Endodermal cell (in vitro differentiated cells): ENCODE measurements around the gene PTPRN2. TPM values are rescaled to one million over a fixed set of nuclear protein-coding genes. Genes with fewer than 3 reads are reported as not detected.
A peak's percentile ranks its signal among the peaks of the same experiment; 100 is the strongest.

Source experiments
- DNase-seq: peaks from one replicate; pipeline ENCODE4 v3.0.0-alpha.2; 2017
- H3K27ac ChIP-seq: 2 replicates; pipeline ENCODE4 v1.5.1; 2013; ENCODE audit warnings: mild to moderate bottlenecking, low read depth, low read length, moderate library complexity
- H3K27me3 ChIP-seq: 2 replicates; pipeline ENCODE4 v1.6.1; 2013; ENCODE audit warnings: mild to moderate bottlenecking, low read length, moderate library complexity; ENCODE audit not compliant: insufficient read depth, control insufficient read depth, poor library complexity, severe bottlenecking
- H3K36me3 ChIP-seq: 2 replicates; pipeline ENCODE4 v1.7.0; 2013; ENCODE audit warnings: mild to moderate bottlenecking, low read length, moderate library complexity; ENCODE audit not compliant: control insufficient read depth, insufficient read depth
- H3K4me1 ChIP-seq: one replicate; pipeline ENCODE4 v1.7.0; 2013; ENCODE audit warnings: low read length; ENCODE audit not compliant: control insufficient read depth, insufficient read depth
- H3K4me3 ChIP-seq: 2 replicates; pipeline ENCODE4 v1.5.1; 2013; ENCODE audit warnings: mild to moderate bottlenecking, low read length, moderate library complexity
- H3K9ac ChIP-seq: 2 replicates; pipeline ENCODE4 v1.6.1; 2013; ENCODE audit warnings: mild to moderate bottlenecking, low read length, moderate library complexity; ENCODE audit not compliant: poor library complexity, severe bottlenecking; ENCODE audit errors: extremely low read depth
- H3K9me3 ChIP-seq: 2 replicates; pipeline ENCODE4 v1.6.1; 2013; ENCODE audit warnings: mild to moderate bottlenecking, low read length, moderate library complexity; ENCODE audit not compliant: control insufficient read depth
- H3K27ac Mint-ChIP-seq: 2 replicates; pipeline ENCODE4 v1.8.0; 2020; ENCODE audit warnings: mixed read lengths
- H3K27me3 Mint-ChIP-seq: 2 replicates; pipeline ENCODE4 v1.8.0; 2021; ENCODE audit warnings: mild to moderate bottlenecking, mixed read lengths; ENCODE audit not compliant: insufficient read depth
- H3K36me3 Mint-ChIP-seq: 2 replicates; pipeline ENCODE4 v1.8.0; 2020; ENCODE audit warnings: low read depth, mixed read lengths
- H3K4me1 Mint-ChIP-seq: 2 replicates; pipeline ENCODE4 v1.8.0; 2020; ENCODE audit warnings: mixed read lengths
- H3K4me3 Mint-ChIP-seq: 2 replicates; pipeline ENCODE4 v1.8.0; 2020; ENCODE audit warnings: mild to moderate bottlenecking, moderate library complexity, mixed read lengths
- H3K9me3 Mint-ChIP-seq: 2 replicates; pipeline ENCODE4 v1.8.0; 2020; ENCODE audit warnings: mild to moderate bottlenecking, mixed read lengths
- CTCF ChIP-seq: fragments of 200-600 bp; sonication (generic); conservative IDR thresholded peaks from 2 replicates; pipeline ENCODE4 v1.5.0; 2021; ENCODE audit warnings: antibody characterized with exemption, mild to moderate bottlenecking
- WGBS, 2 experiments: methylation state at CpG; one replicate each; pipeline versions ENCODE4 v1.1.5 to v1.1.7; 2013; ENCODE audit warnings: missing lambda C conversion rate in 2 of 2, mixed read lengths in 1 of 2; ENCODE audit not compliant: insufficient coverage in 1 of 2, insufficient read length in 1 of 2; 5-methylcytosine and 5-hydroxymethylcytosine counted together
- total RNA-seq, 2 donors: library from RNA; stranded (reverse); fragmentation: NEBNext Ultra II Directional in 1 of 2; extraction: Animal tissue kit (Norgen Biotek cat#: 25700) in 1 of 2; gene quantifications; 2 replicates in 1 of 2; 3 replicates in 1 of 2; pipeline ENCODE4 v1.2.1, GENCODE V29; 2021

PTPRN2 gene
- total RNA-seq, 2 donors from 2014 or later, result 0.69 to 1.2 TPM

GRCh38 chr7:158260567-158261361 is 326.9 kb downstream of the PTPRN2 start:
- H3K4me1 ChIP-seq, result no peaks in the 10 kb centered on the region
- no peaks in the 10 kb centered on the region for H3K27me3 ChIP-seq
- no peak overlapping the region for H3K27ac Mint-ChIP-seq
- TF ChIP-seq CTCF, result no peak
- no peak overlapping the region for H3K27ac ChIP-seq
- 85 to 93% methylated on average over 9 to 20 of the region's 20 CpGs for WGBS, 2 experiments
- no peaks in the 10 kb centered on the region for H3K4me1 Mint-ChIP-seq
- H3K9me3 Mint-ChIP-seq, result no peaks in the 10 kb centered on the region
- H3K36me3 Mint-ChIP-seq, result no peaks in the 10 kb centered on the region
- no peak overlapping the region for H3K4me3 Mint-ChIP-seq
- H3K27me3 Mint-ChIP-seq, result no peaks in the 10 kb centered on the region
- no peak overlapping the region for H3K9ac ChIP-seq
- H3K9me3 ChIP-seq, result peaks cover 86% of the 10 kb centered on the region
- no peak overlapping the region for H3K4me3 ChIP-seq
- H3K36me3 ChIP-seq, result no peaks in the 10 kb centered on the region
- no peak for DNase-seq

GRCh38 chr7:158259671-158260418 is 327.8 kb downstream of the PTPRN2 start:
- Histone ChIP-seq H3K4me3 (peak overlapping the region; percentile 23), H3K27me3 (no peaks in the 10 kb centered on the region), H3K36me3 (no peaks in the 10 kb centered on the region), H3K4me1 (no peaks in the 10 kb centered on the region), H3K9ac (no peak overlapping the region), H3K9me3 (peaks cover 92% of the 10 kb centered on the region), H3K27ac (no peak overlapping the region)
- H3K4me3 Mint-ChIP-seq, result no peak overlapping the region
- 59 to 77% methylated on average over 6 to 12 of the region's 12 CpGs for WGBS, 2 experiments
- H3K27ac Mint-ChIP-seq, result no peak overlapping the region
- H3K9me3 Mint-ChIP-seq, result no peaks in the 10 kb centered on the region
- H3K4me1 Mint-ChIP-seq, result no peaks in the 10 kb centered on the region
- no peaks in the 10 kb centered on the region for H3K27me3 Mint-ChIP-seq
- no peaks in the 10 kb centered on the region for H3K36me3 Mint-ChIP-seq
- TF ChIP-seq CTCF, result no peak
- no peak for DNase-seq

GRCh38 chr7:158259141-158259540 is 328.5 kb downstream of the PTPRN2 start:
- Mint-ChIP-seq H3K9me3 (no peaks in the 10 kb centered on the region), H3K36me3 (no peaks in the 10 kb centered on the region), H3K4me1 (no peaks in the 10 kb centered on the region), H3K4me3 (no peak overlapping the region), H3K27ac (no peak overlapping the region), H3K27me3 (no peaks in the 10 kb centered on the region)
- Histone ChIP-seq H3K4me3 (peak overlapping the region; percentile 23), H3K36me3 (no peaks in the 10 kb centered on the region), H3K4me1 (no peaks in the 10 kb centered on the region), H3K27ac (no peak overlapping the region), H3K27me3 (no peaks in the 10 kb centered on the region), H3K9me3 (peaks cover 90% of the 10 kb centered on the region), H3K9ac (no peak overlapping the region)
- TF ChIP-seq CTCF, result no peak
- 90 to 96% methylated on average over 7 to 10 of the region's 10 CpGs for WGBS, 2 experiments
- no peak for DNase-seq
